Glomerular visceral epithelial cell (primary cell): ENCODE data around the gene TMEM191B.
"Not testable (repeated sequence)": the region's sequence is repeated elsewhere in the genome, so short reads cannot be mapped to it uniquely, and the experiment has no call there.

ENCODE experiments used
- DNase-seq: peaks from one replicate; pipeline ENCODE4 v3.0.0-alpha.2; 2016; ENCODE audit errors: extremely low spot score

Gene TMEM191B

GRCh38 chr22:18527752-18528596 lies at the start of gene TMEM191B:
Gene TMEM191B, plus strand, starts transcription at chr22:18527802. Its CDS starts 179 bp downstream, at chr22:18527981.
- DNase-seq = not testable (repeated sequence)

DNA sequence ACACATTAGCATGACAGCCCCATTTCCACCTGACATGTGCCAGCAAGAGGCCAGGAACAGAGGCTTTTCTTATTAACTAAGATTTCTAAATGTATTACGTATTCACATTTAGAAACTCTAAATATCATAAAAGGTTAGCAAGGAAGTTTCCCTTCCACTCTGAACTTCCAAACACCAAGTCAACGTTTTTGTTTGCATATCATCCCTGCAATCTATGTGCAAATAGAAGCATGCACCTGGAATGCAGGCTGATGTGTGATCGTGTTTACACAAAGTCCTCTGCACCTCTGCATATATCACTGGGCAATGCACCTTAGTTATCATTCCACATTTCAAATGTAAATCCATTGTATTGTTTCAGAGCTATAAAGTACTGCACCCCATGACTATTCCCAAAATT lies 31.4 kb upstream of the TMEM191B start:
- not testable (repeated sequence) for DNase-seq

DNA sequence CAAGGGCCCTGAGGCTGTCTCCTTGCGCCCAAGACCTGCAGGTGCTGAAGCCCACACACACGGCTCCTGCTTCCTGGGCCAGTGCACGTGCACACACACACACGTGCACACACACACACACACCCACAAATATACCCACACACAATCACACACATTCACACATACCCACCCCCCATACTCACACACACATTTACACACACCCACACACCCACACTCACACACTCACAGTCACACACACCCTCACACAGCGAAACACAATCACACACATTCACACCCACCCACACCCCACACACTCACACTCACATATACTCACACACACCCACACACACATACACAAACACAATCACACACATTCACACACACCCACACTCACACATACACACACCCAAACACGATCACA lies 16.3 kb upstream of the TMEM191B start:
- DNase-seq = not testable (repeated sequence)

DNA sequence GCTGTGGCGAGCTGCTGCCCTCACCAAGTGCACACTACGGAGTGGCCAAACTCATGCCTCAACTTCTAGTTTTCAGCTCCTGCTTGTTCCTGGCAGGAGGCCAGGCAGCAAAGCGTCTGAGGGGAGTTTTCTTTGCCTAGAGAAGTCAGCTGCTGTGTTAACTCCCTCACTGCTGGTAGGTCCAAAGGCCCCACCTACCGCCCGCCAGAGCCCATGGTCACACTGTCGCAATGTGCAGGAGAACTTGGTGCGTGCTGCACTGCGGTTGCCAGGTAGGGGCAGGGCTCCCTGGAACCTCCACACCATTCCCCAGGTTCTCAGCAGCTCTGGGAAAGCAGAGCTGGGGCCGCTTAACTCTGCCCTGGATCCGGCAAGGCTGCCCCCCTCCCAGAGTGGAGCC lies 15.2 kb upstream of the TMEM191B start:
- not testable (repeated sequence) for DNase-seq

DNA sequence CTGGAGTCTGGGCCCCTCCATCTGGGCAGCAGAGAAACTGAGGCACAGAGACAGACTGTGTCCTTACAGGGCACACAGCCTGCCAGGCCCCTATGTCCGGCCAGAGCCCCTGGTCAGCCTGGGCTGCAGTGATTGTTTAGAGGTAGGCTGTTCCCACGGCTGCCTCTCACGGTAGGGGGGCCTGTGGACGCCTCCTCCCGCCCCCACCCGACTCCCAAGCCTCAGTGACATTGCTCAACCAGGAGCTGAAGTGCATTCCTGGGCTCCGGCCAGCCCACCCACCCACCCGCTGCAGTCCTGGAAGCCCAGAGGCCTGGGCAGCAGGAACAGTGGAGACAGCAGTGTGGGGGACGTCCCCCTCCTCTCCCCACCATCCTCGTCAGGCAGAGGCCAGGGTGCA lies 14.1 kb upstream of the TMEM191B start:
- DNase-seq = not testable (repeated sequence)

GRCh38 chr22:18518061-18518460 lies 9.5 kb upstream of the TMEM191B start, which contains the start of gene GGTLC3:
Gene GGTLC3, minus strand, starts transcription at chr22:18518161. Its CDS starts 264 bp downstream, at chr22:18517897.
- DNase-seq = not testable (repeated sequence)

- not testable (repeated sequence) for DNase-seq
Measured at GRCh38 chr22:18522762-18523161, 4.8 kb upstream of the TMEM191B start.

DNA sequence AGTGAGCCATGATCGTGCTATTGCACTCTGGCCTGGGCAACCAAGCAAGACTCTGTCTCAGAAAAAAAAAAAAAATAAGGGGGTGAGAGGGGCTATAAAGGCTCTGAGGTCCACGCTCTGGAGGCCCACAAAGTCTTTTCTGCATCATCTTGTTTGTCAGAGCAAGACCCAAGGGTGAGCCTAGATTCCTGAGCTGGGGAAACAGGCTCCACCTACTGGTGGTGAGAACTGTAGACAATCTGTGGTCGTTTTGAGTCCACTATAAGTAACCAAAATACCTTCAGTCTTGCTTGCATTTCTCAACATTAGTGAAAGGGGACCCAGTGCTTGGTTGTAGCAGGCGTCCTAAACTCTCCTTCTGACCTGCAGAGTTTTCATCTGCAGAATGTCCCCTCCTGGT lies 4.3 kb upstream of the TMEM191B start:
- not testable (repeated sequence) for DNase-seq

GRCh38 chr22:18528597-18529415 lies 1.2 kb downstream of the TMEM191B start:
- peak; percentile 86 for DNase-seq

DNA sequence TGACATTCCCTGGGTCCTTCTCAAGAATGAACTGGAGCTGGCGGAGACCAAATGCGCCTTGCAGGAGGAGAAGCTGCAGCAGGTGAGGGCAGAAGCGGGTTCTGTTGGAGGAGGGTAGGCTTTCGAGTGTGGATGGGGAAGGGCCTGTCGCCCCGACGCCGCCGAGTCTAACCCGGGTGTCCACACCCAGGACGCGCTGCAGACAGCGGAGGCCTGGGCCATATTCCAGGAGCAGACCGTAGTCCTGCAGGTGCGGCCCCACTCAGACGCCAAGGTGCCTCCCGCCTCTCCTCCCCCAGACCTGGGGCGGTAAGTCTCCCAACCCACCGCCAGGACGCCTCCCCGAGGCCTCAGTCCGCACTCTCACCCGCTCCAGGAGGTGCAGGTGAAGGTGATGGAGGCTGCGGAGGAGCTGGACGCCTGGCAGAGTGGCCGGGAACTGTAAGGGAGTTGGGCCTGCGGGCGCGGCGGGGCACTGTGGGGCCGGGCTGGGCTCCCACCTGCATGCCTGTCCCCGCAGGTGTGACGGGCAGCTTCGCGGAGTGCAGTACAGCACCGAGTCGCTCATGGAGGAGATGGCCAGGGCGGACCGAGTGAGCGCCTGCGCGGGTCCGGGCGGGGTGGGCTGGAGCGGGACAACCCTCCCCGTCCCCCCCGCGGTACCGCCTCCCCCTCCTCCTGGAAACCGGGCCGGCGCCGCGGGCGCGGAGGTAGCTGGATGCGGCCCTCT lies 2.0 kb downstream of the TMEM191B start:
- DNase-seq = not testable (repeated sequence)

- DNase-seq = not testable (repeated sequence)
Measured at GRCh38 chr22:18533633-18534032, 6.0 kb downstream of the TMEM191B start.

GRCh38 chr22:18534315-18534714 lies 6.7 kb downstream of the TMEM191B start:
- not testable (repeated sequence) for DNase-seq

GRCh38 chr22:18539994-18540393 lies 12.4 kb downstream of the TMEM191B start:
- not testable (repeated sequence) for DNase-seq

GRCh38 chr22:18543400-18543799 lies 15.8 kb downstream of the TMEM191B start:
- DNase-seq = not testable (repeated sequence)

GRCh38 chr22:18544615-18545014 lies 17.0 kb downstream of the TMEM191B start:
- DNase-seq = not testable (repeated sequence)

DNA sequence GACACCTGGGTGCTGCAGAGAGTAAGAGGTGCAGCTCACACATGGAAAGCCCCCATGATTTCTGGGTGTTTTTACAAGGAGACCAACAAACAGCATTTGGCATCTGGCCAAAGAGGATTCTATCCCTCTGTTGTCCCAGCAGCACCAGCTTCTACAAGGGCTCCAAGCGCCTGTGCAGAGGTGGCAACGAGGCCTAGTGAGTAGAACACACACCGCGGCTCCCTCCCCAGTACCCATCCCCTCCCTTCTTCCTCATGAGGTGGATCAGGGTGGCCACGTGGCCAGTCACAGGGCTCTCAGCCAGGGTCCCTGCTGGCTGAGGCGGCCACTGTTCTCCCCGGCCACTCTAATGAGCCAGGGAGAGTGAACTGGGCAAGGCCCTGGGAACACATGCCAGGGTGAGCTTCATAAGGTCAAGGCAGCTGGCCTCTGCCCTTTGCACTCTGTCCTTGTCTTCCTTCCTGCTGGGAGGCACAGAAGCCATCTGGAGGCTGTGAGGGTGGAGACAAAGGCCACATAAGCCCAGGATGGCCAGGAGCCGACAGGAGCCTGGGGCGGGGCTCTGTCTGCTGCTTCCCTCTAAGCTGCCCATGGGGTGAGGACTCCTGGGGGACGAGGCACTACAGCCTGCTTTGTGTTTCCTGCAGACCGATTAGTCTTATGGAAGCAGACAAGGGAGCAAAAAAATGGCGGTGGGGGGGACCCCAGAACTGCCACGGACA lies 22.0 kb downstream of the TMEM191B start:
- DNase-seq = not testable (repeated sequence)

- DNase-seq = not testable (repeated sequence)
Measured at GRCh38 chr22:18551046-18551445, 23.4 kb downstream of the TMEM191B start.

DNA sequence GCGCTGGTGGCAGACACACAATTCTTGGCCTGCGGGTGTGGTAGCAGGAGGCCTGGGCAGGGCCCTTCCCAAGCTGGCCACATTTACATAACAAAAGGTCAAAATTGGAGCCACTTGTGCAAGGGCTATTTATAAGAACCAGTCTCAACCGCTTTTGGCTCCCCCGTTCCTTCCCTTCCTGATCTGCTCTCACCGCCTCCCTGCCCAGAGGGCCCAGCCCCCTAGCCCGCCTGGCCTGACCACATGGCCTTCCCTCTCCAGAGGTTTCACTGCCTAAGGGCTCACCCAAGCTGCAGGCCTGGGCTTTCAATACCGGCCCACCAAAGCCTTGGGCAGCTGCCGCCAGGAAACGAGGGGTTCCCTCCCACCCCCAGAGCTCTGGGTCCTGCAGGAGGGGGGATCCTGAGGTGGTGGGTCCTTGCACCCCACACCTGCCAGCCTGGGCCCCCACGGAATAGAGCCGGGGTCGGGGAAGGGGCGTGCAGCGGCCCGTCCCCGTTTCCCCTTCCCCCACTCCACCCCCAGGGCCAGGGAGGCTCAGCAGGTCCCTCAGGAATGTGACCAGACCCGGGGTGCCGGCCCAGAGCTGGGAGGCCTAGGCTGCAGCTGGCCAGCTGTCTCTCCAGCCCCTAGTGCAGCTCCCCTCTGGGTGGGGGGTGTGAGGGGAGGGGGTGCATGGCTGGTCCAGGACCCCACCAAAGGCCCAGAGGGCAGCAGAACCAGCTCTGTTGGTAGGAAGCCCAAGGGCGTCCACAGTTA lies 25.4 kb downstream of the TMEM191B start:
- DNase-seq = not testable (repeated sequence)

GRCh38 chr22:18554280-18555256 lies 27.0 kb downstream of the TMEM191B start:
- not testable (repeated sequence) for DNase-seq
